ENCODE data around the gene FRMD4A.
"Not testable (repeated sequence)": the region's sequence is repeated elsewhere in the genome, so short reads cannot be mapped to it uniquely, and the experiment has no call there.

The FRMD4A gene

DNA sequence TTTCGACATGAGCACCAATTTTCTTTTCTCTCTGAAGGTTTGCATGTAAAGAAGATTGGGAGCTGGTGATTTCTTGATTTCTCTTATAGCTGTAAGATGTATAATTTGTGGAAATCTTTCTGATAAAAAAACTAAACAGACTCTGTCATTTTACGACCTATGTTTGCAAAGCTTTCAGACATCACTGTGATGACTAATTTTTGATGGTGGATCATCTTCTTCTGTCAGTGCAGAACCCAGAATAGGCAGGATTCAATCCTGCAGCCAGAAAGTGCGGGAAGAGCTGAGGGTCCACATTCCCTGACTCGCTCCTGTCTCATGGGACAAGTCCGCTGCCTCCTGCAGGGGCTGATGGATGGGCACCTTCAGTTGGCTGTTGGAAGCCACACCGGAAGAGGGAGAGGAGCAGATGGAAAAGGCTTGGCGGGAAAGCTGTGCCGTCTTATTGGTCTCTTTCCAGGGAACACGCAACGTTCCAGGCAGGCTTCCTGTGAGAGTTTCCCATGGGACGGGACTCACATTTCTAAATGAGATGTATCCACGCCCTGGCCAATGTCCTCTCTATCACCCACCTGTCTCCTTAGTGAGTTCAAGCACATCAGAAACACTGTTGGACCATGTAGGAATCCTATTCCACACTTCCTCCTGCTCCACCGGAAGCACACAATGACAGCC is 557.1 kb downstream of the FRMD4A start:
- Histone ChIP-seq H3K9me3 (no peaks in the 10 kb centered on the region), H3K4me1 (no peaks in the 10 kb centered on the region), H3K36me3 (no peaks in the 10 kb centered on the region), H3K27me3 (no peaks in the 10 kb centered on the region), H3K4me3 (ENCODE audit: low read depth, low read length) (no peak overlapping the region)
- TF ChIP-seq, protein P1, sequence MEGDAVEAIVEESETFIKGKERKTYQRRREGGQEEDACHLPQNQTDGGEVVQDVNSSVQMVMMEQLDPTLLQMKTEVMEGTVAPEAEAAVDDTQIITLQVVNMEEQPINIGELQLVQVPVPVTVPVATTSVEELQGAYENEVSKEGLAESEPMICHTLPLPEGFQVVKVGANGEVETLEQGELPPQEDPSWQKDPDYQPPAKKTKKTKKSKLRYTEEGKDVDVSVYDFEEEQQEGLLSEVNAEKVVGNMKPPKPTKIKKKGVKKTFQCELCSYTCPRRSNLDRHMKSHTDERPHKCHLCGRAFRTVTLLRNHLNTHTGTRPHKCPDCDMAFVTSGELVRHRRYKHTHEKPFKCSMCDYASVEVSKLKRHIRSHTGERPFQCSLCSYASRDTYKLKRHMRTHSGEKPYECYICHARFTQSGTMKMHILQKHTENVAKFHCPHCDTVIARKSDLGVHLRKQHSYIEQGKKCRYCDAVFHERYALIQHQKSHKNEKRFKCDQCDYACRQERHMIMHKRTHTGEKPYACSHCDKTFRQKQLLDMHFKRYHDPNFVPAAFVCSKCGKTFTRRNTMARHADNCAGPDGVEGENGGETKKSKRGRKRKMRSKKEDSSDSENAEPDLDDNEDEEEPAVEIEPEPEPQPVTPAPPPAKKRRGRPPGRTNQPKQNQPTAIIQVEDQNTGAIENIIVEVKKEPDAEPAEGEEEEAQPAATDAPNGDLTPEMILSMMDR (IDR thresholded peaks at IDR 0.05; ENCODE audit: low read depth, low read length) = no peak
- no peak for DNase-seq

DNA sequence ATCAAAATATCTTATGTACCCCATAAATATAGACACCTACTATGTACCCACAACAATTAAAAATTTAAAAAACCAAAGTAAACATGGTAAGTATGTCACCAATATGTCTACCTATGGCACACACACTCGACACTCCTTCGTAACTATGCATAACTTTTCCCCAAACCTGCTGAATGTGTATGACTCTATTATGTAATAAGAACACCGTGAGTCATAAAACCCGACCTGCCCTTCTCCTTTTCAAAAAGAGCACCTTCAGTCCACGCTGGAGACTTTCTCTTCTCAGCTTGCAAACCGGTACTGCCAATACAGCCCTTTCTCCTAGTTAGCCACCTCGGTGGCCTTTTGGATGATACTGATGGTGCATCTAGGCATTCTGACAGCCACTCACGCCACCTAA is 557.7 kb downstream of the FRMD4A start:
- no peaks in the 10 kb centered on the region for H3K9me3 ChIP-seq
- no peak overlapping the region for H3K4me3 ChIP-seq (ENCODE audit: low read depth, low read length)
- no peaks in the 10 kb centered on the region for H3K36me3 ChIP-seq
- H3K4me1 ChIP-seq = no peaks in the 10 kb centered on the region
- DNase-seq = no peak
- H3K27me3 ChIP-seq = no peaks in the 10 kb centered on the region
- TF ChIP-seq, protein P1 (IDR thresholded peaks at IDR 0.05; ENCODE audit: low read depth, low read length) = no peak

DNA sequence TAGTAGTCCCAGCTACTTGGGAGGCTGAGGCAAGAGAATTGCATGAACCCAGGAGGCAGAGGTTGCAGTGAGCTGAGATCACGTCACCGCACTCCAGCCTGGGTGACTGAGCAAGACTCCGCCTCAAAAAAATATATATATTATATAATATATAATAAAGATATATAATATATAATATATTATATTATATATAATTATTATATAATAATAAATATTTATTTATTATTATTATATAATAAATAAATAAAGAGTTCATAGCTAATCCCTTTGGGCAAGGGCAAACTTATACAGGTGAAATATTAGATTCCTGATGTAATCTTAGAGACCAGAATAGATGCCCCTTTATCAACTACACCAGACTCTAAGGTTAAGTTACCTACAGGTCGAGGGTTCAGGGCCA is 558.7 kb downstream of the FRMD4A start:
- no peaks in the 10 kb centered on the region for H3K27me3 ChIP-seq
- H3K4me1 ChIP-seq = no peaks in the 10 kb centered on the region
- no peaks in the 10 kb centered on the region for H3K9me3 ChIP-seq
- no peak overlapping the region for H3K4me3 ChIP-seq (ENCODE audit: low read depth, low read length)
- no peak for DNase-seq
- no peaks in the 10 kb centered on the region for H3K36me3 ChIP-seq
- TF ChIP-seq, protein P1 (IDR thresholded peaks at IDR 0.05; ENCODE audit: low read depth, low read length) = no peak

DNA sequence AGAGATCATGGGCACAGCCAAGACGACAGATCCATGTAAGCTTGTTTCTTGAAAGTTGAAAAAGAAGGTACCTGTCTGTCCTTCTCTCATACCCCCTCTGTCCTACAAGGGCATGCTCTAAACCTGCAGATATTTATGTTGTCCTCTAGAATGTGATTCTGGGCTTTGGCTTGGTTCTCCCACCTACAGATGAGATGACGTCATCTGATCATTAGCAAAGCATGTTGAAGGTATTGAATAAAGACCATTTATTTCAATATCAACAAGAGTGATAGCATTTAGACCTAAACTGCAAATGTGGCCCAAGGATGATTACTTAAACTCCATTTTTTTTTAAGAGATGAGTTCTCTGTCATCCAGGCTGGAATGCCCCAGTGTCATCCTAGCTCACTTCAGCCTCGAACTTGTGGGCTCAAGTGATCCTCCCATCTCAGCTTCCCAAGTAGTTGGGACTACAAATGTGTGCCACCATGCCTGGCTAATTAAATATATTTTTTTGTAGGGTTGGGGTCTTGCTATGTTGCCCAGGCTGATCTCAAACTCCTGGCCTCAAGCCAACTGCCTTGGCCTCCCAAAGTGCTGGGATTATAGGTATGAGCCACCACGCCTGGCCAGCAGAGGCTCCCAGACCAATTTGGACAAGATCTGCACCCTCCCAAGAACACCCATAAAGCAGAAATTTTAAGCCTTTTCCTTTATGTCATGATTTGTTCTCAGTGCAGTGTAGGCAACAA is 559.8 kb downstream of the FRMD4A start:
- Histone ChIP-seq H3K36me3 (no peaks in the 10 kb centered on the region), H3K9me3 (no peaks in the 10 kb centered on the region), H3K4me1 (no peaks in the 10 kb centered on the region), H3K4me3 (ENCODE audit: low read depth, low read length) (no peak overlapping the region), H3K27me3 (no peaks in the 10 kb centered on the region)
- no peak for DNase-seq
- TF ChIP-seq, protein P1 (IDR thresholded peaks at IDR 0.05; ENCODE audit: low read depth, low read length) = no peak

DNA sequence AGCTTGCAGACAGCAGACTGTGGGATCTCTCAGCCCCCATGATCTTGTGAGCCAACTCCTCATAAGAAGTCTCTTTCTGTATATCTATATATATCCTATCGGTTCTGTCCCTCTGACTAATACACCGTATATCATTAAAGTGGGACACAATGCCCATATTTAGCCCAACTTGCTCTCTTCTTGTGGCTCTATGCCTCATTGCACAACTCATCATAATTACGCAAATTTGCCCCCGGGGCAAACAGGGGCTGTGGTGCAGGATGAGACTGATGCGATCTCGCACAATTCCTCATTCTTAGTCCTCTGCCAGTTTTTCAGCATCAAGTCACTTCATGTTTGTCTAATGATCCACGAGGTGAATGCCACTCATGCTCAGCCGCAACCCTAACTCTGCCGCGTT is 560.8 kb downstream of the FRMD4A start:
- DNase-seq = no peak
- no peak overlapping the region for H3K4me3 ChIP-seq (ENCODE audit: low read depth, low read length)
- H3K36me3 ChIP-seq = no peaks in the 10 kb centered on the region
- H3K27me3 ChIP-seq = no peaks in the 10 kb centered on the region
- TF ChIP-seq, protein P1 (IDR thresholded peaks at IDR 0.05; ENCODE audit: low read depth, low read length) = no peak
- H3K4me1 ChIP-seq = no peaks in the 10 kb centered on the region
- no peaks in the 10 kb centered on the region for H3K9me3 ChIP-seq

DNA sequence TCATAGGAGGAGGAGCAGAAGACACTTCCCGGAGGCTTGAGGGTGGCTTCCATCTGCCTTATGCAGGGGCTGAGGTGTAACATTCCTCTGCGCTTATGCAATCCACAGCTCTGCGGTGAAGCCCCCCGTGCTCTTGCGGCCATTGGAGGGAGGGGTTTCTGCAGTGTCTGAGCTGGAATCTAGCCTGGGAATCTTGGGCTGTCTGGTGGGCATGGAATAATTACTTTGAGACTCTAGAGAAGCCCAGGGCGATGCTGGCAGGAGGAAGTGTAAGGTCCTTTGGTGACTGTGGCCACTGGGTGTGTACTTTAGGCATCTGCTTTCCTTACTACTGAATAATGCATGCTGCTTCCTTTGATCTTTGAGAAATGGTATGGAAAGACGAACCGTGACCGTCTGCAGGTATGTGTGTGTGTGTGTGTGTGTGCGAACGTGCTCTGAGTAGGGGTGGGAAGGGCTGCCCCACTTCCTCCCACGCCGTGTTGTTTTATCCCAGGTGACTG is 563.0 kb downstream of the FRMD4A start:
- no peak overlapping the region for H3K4me3 ChIP-seq (ENCODE audit: low read depth, low read length)
- TF ChIP-seq, protein P1 (IDR thresholded peaks at IDR 0.05; ENCODE audit: low read depth, low read length) = no peak
- no peaks in the 10 kb centered on the region for H3K36me3 ChIP-seq
- no peaks in the 10 kb centered on the region for H3K27me3 ChIP-seq
- H3K9me3 ChIP-seq = no peaks in the 10 kb centered on the region
- no peak for DNase-seq
- H3K4me1 ChIP-seq = no peaks in the 10 kb centered on the region

DNA sequence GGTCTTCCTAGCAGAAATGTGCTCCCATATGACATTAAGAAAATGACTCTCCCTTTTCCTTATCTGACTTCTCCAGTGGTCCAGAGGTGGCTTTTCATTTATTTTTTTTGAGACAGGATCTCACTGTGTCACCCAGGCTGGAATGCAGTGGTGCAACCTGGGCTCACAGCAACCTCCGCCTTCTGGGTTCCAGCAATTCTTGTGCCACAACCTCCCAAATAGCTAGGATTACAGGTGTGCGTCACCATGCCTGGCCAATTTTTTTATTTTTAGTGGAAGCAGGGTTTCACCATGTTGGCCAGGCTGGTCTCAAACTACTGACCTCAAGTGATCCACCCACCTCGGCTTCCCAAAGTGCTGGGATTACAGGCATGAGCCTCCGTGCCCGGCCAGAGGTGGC is 563.6 kb downstream of the FRMD4A start:
- not testable (repeated sequence) for H3K27me3 ChIP-seq; H3K4me3 ChIP-seq (ENCODE audit: low read depth, low read length); H3K9me3 ChIP-seq; H3K4me1 ChIP-seq; H3K36me3 ChIP-seq; DNase-seq

All from BE2C (cell line).